ENCODE measurements around the gene FOXK2.
"Not testable (repeated sequence)": the region's sequence is repeated elsewhere in the genome, so short reads cannot be mapped to it uniquely, and the experiment has no call there.

Gene FOXK2

DNA sequence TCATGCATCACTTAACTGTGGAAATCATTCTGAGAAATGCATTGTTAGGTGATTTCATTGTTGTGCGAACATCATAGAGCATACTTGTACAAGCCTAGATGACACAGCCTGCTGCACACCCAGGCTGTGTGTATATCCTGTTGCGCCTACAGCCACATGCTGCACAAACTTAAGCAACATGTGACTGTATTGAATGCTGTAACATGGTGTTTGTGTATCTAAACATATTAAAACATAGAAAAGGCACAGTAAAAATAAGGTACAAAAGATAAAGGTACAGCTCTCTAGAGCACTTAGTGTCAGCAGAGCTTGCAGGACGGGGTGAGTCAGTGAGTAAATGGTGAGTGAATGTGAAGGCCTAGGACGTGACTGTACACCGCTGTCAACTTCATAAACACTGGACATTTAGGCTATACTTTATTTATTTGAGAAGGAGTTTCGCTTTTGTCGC, 11.9 kb downstream of the FOXK2 start:
- TF ChIP-seq, protein P1, sequence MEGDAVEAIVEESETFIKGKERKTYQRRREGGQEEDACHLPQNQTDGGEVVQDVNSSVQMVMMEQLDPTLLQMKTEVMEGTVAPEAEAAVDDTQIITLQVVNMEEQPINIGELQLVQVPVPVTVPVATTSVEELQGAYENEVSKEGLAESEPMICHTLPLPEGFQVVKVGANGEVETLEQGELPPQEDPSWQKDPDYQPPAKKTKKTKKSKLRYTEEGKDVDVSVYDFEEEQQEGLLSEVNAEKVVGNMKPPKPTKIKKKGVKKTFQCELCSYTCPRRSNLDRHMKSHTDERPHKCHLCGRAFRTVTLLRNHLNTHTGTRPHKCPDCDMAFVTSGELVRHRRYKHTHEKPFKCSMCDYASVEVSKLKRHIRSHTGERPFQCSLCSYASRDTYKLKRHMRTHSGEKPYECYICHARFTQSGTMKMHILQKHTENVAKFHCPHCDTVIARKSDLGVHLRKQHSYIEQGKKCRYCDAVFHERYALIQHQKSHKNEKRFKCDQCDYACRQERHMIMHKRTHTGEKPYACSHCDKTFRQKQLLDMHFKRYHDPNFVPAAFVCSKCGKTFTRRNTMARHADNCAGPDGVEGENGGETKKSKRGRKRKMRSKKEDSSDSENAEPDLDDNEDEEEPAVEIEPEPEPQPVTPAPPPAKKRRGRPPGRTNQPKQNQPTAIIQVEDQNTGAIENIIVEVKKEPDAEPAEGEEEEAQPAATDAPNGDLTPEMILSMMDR (IDR thresholded peaks at IDR 0.05): no peak
- H3K27ac ChIP-seq: peak overlapping the region in 1 of 2 donors; percentile 35
- H3K4me3 ChIP-seq: no peak overlapping the region
- no peak for DNase-seq (ENCODE audit: low spot score)

- no peak overlapping the region for H3K4me3 ChIP-seq
- H3K27ac ChIP-seq: no peak overlapping the region
- no peak for DNase-seq (ENCODE audit: low spot score)
- TF ChIP-seq, protein P1 (IDR thresholded peaks at IDR 0.05): no peak
These were observed 14.9 kb downstream of the FOXK2 start for GRCh38 chr17:82534401-82534812.

GRCh38 chr17:82536512-82537201, 17.1 kb downstream of the FOXK2 start:
- H3K27ac ChIP-seq: peak overlapping the region; percentile 89
- H3K4me3 ChIP-seq: peak overlapping the region; percentile 52
- DNase-seq (ENCODE audit: low spot score): no peak
- TF ChIP-seq, protein P1 (IDR thresholded peaks at IDR 0.05): no peak

DNA sequence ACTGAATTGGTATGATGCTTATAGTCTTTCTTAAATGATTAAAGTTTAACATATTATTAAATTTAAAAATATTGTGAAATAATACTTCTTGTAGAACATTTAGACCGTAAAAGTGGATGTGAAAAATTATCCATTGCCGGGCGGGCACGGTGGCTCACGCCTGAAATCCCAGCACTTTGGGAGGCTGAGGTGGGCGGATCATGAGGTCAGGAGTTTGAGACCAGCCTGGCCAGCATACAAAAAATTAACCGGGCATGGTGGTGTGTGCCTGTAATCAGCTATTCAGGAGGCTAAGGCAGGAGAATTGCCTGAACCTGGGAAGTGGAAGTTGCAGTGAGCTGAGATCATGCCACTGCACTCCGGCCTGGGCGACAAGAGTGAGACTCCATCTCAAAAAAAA, 17.7 kb downstream of the FOXK2 start:
- not testable (repeated sequence) for DNase-seq (ENCODE audit: low spot score)
- Histone ChIP-seq H3K27ac (peak overlapping the region; percentile 89), H3K4me3 (peak overlapping the region; percentile 52)

DNA sequence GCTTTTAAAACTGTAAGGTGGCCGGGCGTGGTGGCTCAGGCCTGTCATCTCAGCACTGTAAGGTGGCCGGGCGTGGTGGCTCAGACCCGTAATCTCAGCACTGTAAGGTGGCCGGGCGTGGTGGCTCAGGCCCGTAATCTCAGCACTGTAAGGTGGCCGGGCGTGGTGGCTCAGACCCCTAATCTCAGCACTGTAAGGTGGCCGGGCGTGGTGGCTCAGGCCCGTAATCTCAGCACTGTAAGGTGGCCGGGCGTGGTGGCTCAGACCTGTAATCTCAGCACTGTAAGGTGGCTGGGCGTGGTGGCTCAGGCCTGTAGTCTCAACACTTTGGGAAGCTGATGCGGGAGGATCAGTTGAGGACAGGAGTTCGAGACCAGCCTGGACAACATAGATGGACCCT, 19.5 kb downstream of the FOXK2 start:
- H3K27ac ChIP-seq: peak overlapping the region; percentile 9 to 89
- H3K4me3 ChIP-seq; DNase-seq (ENCODE audit: low spot score): not testable (repeated sequence)

- no peak for DNase-seq (ENCODE audit: low spot score)
- TF ChIP-seq, protein P1 (IDR thresholded peaks at IDR 0.05): no peak
- Histone ChIP-seq H3K27ac (no peak overlapping the region), H3K4me3 (no peak overlapping the region)
These were observed 22.9 kb downstream of the FOXK2 start for GRCh38 chr17:82542439-82542838.

GRCh38 chr17:82544431-82545070, 25.0 kb downstream of the FOXK2 start:
- peak overlapping the region; percentile 63 to 82 for H3K27ac ChIP-seq
- TF ChIP-seq, protein P1 (IDR thresholded peaks at IDR 0.05): no peak
- peak overlapping the region; percentile 63 for H3K4me3 ChIP-seq
- DNase-seq (ENCODE audit: low spot score): no peak

DNA sequence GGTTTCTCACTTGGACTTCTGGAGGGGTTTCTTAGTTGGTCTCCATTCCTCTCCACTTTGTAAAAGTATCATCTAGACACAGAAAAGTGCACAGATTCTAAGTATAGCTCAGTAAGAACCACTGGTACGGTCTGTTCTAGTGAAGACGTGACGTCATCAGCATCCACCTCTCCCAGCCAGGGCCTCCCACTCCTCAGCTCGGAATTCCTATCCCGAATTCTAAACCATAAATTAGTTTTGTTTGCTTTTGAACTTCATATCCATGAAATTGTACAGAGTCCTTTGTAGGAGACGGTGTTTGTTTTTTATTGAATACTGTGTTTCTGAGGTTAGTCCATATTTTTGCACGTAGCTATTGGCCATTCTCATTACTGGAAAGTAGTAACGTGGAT, 25.5 kb downstream of the FOXK2 start:
- Histone ChIP-seq H3K4me3 (peak overlapping the region; percentile 63), H3K27ac (peak overlapping the region; percentile 63 to 82)
- no peak for DNase-seq (ENCODE audit: low spot score)

More for the DNA sequence above, 25.5 kb downstream of the FOXK2 start:
- TF ChIP-seq, protein P1 (IDR thresholded peaks at IDR 0.05): no peak
